Endothelial cell (in vitro differentiated cells): ENCODE measurements around the gene ETFDH. TPM values are rescaled to one million over a fixed set of nuclear protein-coding genes. Genes with fewer than 3 reads are reported as not detected.

Experiments used
- DNase-seq: peaks from one replicate; pipeline ENCODE4 v3.0.0; 2021; ENCODE audit warnings: low spot score
- H3K27ac Mint-ChIP-seq: one replicate; pipeline ENCODE4 v1.8.0; 2021; ENCODE audit warnings: mixed read lengths, inconsistent platforms; ENCODE audit not compliant: unreplicated experiment
- H3K27me3 Mint-ChIP-seq: one replicate; pipeline ENCODE4 v1.8.0; 2021; ENCODE audit warnings: mild to moderate bottlenecking, moderate library complexity, mixed read lengths, inconsistent platforms; ENCODE audit not compliant: unreplicated experiment
- H3K36me3 Mint-ChIP-seq: one replicate; pipeline ENCODE4 v1.8.0; 2021; ENCODE audit warnings: mild to moderate bottlenecking, low read depth, mixed read lengths, inconsistent platforms; ENCODE audit not compliant: unreplicated experiment
- H3K4me1 Mint-ChIP-seq: one replicate; pipeline ENCODE4 v1.8.0; 2021; ENCODE audit warnings: mild to moderate bottlenecking, mixed read lengths, inconsistent platforms; ENCODE audit not compliant: unreplicated experiment
- H3K4me3 Mint-ChIP-seq: one replicate; pipeline ENCODE4 v1.8.0; 2021; ENCODE audit warnings: mild to moderate bottlenecking, mixed read lengths, inconsistent platforms; ENCODE audit not compliant: unreplicated experiment
- H3K9me3 Mint-ChIP-seq: one replicate; pipeline ENCODE4 v1.8.0; 2021; ENCODE audit warnings: mixed read lengths, inconsistent platforms; ENCODE audit not compliant: unreplicated experiment
- CTCF ChIP-seq: fragments of 200-600 bp; sonication (generic); IDR thresholded peaks from one replicate; pipeline ENCODE4 v1.5.0; 2021; ENCODE audit warnings: antibody characterized with exemption; ENCODE audit not compliant: unreplicated experiment
- total RNA-seq: library from RNA; stranded (reverse); fragmentation: NEBNext Ultra II Directional; extraction: Animal tissue kit (Norgen Biotek cat#: 25700); gene quantifications from one replicate; pipeline ENCODE4 v1.2.1, GENCODE V29; 2021; ENCODE audit not compliant: unreplicated experiment

Gene ETFDH
- total RNA-seq, 1 donor from 2014 or later, result 9.2 TPM

- peak overlapping the region; percentile 95 for H3K27ac Mint-ChIP-seq
- no peak for DNase-seq
- peak overlapping the region; percentile 98 for H3K4me3 Mint-ChIP-seq
- H3K36me3 Mint-ChIP-seq, result peaks cover 19% of the 10 kb centered on the region
- no peaks in the 10 kb centered on the region for H3K9me3 Mint-ChIP-seq
- TF ChIP-seq CTCF, result no peak
- H3K27me3 Mint-ChIP-seq, result peaks cover 3% of the 10 kb centered on the region
- peaks cover 13% of the 10 kb centered on the region for H3K4me1 Mint-ChIP-seq
Observed at GRCh38 chr4:158722291-158722916, 50.3 kb downstream of the ETFDH start.

GRCh38 chr4:158722917-158723793, 51.1 kb downstream of the ETFDH start, which contains the start of gene PPID:
Gene PPID (minus strand): TSS chr4:158723396. CDS start chr4:158723288, 108 bp downstream.
- DNase-seq, result peak; percentile 77
- no peaks in the 10 kb centered on the region for H3K9me3 Mint-ChIP-seq
- peak within 1 kb of the TSS; percentile 95 for H3K27ac Mint-ChIP-seq
- peaks cover 13% of the 10 kb centered on the region for H3K4me1 Mint-ChIP-seq
- H3K36me3 Mint-ChIP-seq, result peaks cover 11% of the 10 kb centered on the region
- peaks cover 3% of the 10 kb centered on the region for H3K27me3 Mint-ChIP-seq
- TF ChIP-seq CTCF, result no peak
- H3K4me3 Mint-ChIP-seq, result peak within 1 kb of the TSS; percentile 98

- TF ChIP-seq CTCF, result no peak
- Mint-ChIP-seq H3K4me3 (peak overlapping the region; percentile 65), H3K27ac (no peak overlapping the region), H3K4me1 (peaks cover 22% of the 10 kb centered on the region), H3K36me3 (peaks cover 8% of the 10 kb centered on the region), H3K27me3 (peaks cover 3% of the 10 kb centered on the region), H3K9me3 (no peaks in the 10 kb centered on the region)
- DNase-seq, result no peak
Observed at GRCh38 chr4:158724637-158725036, 52.5 kb downstream of the ETFDH start.

- H3K27me3 Mint-ChIP-seq, result peaks cover 3% of the 10 kb centered on the region
- peaks cover 25% of the 10 kb centered on the region for H3K4me1 Mint-ChIP-seq
- H3K36me3 Mint-ChIP-seq, result peaks cover 1% of the 10 kb centered on the region
- DNase-seq, result no peak
- no peak overlapping the region for H3K4me3 Mint-ChIP-seq
- no peaks in the 10 kb centered on the region for H3K9me3 Mint-ChIP-seq
- no peak overlapping the region for H3K27ac Mint-ChIP-seq
- TF ChIP-seq CTCF, result no peak
Observed at GRCh38 chr4:158726633-158727032, 54.5 kb downstream of the ETFDH start.

- Mint-ChIP-seq H3K4me1 (peaks cover 19% of the 10 kb centered on the region), H3K27me3 (peaks cover 3% of the 10 kb centered on the region), H3K9me3 (no peaks in the 10 kb centered on the region), H3K36me3 (no peaks in the 10 kb centered on the region), H3K4me3 (no peak overlapping the region), H3K27ac (no peak overlapping the region)
- DNase-seq, result no peak
- no peak for TF ChIP-seq CTCF
Observed at GRCh38 chr4:158728236-158728635, 56.1 kb downstream of the ETFDH start.
